Neural progenitor cell (in vitro differentiated cells): ENCODE data around the gene AQP3. TPM values are rescaled to one million over a fixed set of nuclear protein-coding genes. Genes with fewer than 3 reads are reported as not detected.

Experiments
- DNase-seq: peaks from one replicate; pipeline ENCODE4 v3.0.0-alpha.2; 2016; ENCODE audit warnings: low spot score
- H2AFZ ChIP-seq: fragments of 200-600 bp; sonication (generic); replicated peaks from 2 replicates; pipeline ENCODE4 v1.6.1; 2016; ENCODE audit warnings: antibody characterized with exemption
- H3F3A ChIP-seq: fragments of 200-600 bp; sonication (generic); 2 replicates; pipeline ENCODE4 v1.6.1; 2016; ENCODE audit warnings: antibody characterized with exemption, low read depth
- H3K27ac ChIP-seq: fragments of 200-600 bp; sonication (generic); 2 replicates; pipeline ENCODE4 v1.5.1; 2016; ENCODE audit warnings: mild to moderate bottlenecking
- H3K27me3 ChIP-seq: fragments of 200-600 bp; sonication (generic); 2 replicates; pipeline ENCODE4 v1.6.1; 2016; ENCODE audit warnings: mild to moderate bottlenecking, moderate library complexity
- H3K36me3 ChIP-seq: fragments of 200-600 bp; sonication (generic); 2 replicates; pipeline ENCODE4 v1.5.1; 2016
- H3K4me1 ChIP-seq: fragments of 200-600 bp; sonication (generic); 2 replicates; pipeline ENCODE4 v1.6.1; 2016; ENCODE audit warnings: mixed run types
- H3K4me2 ChIP-seq: fragments of 200-600 bp; sonication (generic); 2 replicates; pipeline ENCODE4 v1.6.1; 2016
- H3K4me3 ChIP-seq: fragments of 200-600 bp; sonication (generic); 2 replicates; pipeline ENCODE4 v1.5.1; 2016
- H3K79me2 ChIP-seq: fragments of 200-600 bp; sonication (generic); 2 replicates; pipeline ENCODE4 v1.6.1; 2016; ENCODE audit warnings: low read depth
- H3K9ac ChIP-seq: fragments of 200-600 bp; sonication (generic); 2 replicates; pipeline ENCODE4 v1.6.1; 2016
- H3K9me3 ChIP-seq: fragments of 200-600 bp; sonication (generic); 2 replicates; pipeline ENCODE4 v1.5.1; 2016; ENCODE audit warnings: low read depth
- H4K20me1 ChIP-seq: fragments of 200-600 bp; sonication (generic); 2 replicates; pipeline ENCODE4 v1.6.1; 2016; ENCODE audit warnings: low read depth
- H3K27ac Mint-ChIP-seq: 3 replicates; pipeline ENCODE4 v1.8.0; 2021; ENCODE audit warnings: mixed read lengths
- H3K27me3 Mint-ChIP-seq: 2 replicates; pipeline ENCODE4 v1.8.0; 2022; ENCODE audit warnings: low read depth, mild to moderate bottlenecking, inconsistent platforms, moderate library complexity, mixed read lengths; ENCODE audit not compliant: insufficient read depth
- H3K36me3 Mint-ChIP-seq: 3 replicates; pipeline ENCODE4 v1.8.0; 2021; ENCODE audit warnings: mixed read lengths
- H3K4me1 Mint-ChIP-seq: 3 replicates; pipeline ENCODE4 v1.8.0; 2021; ENCODE audit warnings: mixed read lengths
- H3K4me3 Mint-ChIP-seq: 3 replicates; pipeline ENCODE4 v1.8.0; 2021; ENCODE audit warnings: mild to moderate bottlenecking, moderate library complexity, mixed read lengths
- H3K9me3 Mint-ChIP-seq: 3 replicates; pipeline ENCODE4 v1.8.0; 2020; ENCODE audit warnings: mixed read lengths
- EZH2 ChIP-seq: fragments of 200-600 bp; sonication (generic); IDR thresholded peaks from 2 replicates; pipeline ENCODE4 v1.6.1; 2017; ENCODE audit warnings: antibody characterized with exemption, mild to moderate bottlenecking, moderate library complexity
- EZH2phosphoT487 ChIP-seq: fragments of 200-600 bp; sonication (generic); IDR thresholded peaks from 2 replicates; pipeline ENCODE4 v1.6.1; 2017; ENCODE audit warnings: antibody characterized with exemption
- total RNA-seq: library from RNA; depleted of rRNA; stranded (reverse); fragments of >200 nt; gene quantifications from 2 replicates; pipeline ENCODE4 v1.2.3, GENCODE V29; 2015; ENCODE audit warnings: low replicate concordance
- TF ChIP-seq, protein P1 (sequence below): fragments of 200-600 bp; sonication (generic); IDR thresholded peaks from 2 replicates; pipeline ENCODE4 v1.5.1; 2017; ENCODE audit warnings: antibody characterized with exemption, mild to moderate bottlenecking

Gene AQP3
- total RNA-seq, 1 donor from 2014 or later = 0.45 TPM

- H3K4me3 ChIP-seq = no peak overlapping the region
- no peak overlapping the region for H3K4me3 Mint-ChIP-seq
- no peaks in the 10 kb centered on the region for H3K79me2 ChIP-seq
- TF ChIP-seq, protein P1, sequence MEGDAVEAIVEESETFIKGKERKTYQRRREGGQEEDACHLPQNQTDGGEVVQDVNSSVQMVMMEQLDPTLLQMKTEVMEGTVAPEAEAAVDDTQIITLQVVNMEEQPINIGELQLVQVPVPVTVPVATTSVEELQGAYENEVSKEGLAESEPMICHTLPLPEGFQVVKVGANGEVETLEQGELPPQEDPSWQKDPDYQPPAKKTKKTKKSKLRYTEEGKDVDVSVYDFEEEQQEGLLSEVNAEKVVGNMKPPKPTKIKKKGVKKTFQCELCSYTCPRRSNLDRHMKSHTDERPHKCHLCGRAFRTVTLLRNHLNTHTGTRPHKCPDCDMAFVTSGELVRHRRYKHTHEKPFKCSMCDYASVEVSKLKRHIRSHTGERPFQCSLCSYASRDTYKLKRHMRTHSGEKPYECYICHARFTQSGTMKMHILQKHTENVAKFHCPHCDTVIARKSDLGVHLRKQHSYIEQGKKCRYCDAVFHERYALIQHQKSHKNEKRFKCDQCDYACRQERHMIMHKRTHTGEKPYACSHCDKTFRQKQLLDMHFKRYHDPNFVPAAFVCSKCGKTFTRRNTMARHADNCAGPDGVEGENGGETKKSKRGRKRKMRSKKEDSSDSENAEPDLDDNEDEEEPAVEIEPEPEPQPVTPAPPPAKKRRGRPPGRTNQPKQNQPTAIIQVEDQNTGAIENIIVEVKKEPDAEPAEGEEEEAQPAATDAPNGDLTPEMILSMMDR = no peak
- TF ChIP-seq EZH2 = no peak
- no peak for TF ChIP-seq EZH2phosphoT487
- H3K9ac ChIP-seq = no peak overlapping the region
- no peaks in the 10 kb centered on the region for H3K4me1 ChIP-seq
- H3K4me1 Mint-ChIP-seq = peaks cover 17% of the 10 kb centered on the region
- no peak overlapping the region for H3K4me2 ChIP-seq
- H3K9me3 ChIP-seq = no peaks in the 10 kb centered on the region
- H3K27me3 Mint-ChIP-seq = peaks cover 8% of the 10 kb centered on the region
- H3K27ac ChIP-seq = no peak overlapping the region
- no peaks in the 10 kb centered on the region for H3K36me3 ChIP-seq
- no peaks in the 10 kb centered on the region for H3F3A ChIP-seq
- no peak overlapping the region for H3K27ac Mint-ChIP-seq
- H2AFZ ChIP-seq = no peak overlapping the region
- no peak for DNase-seq
- H3K9me3 Mint-ChIP-seq = no peaks in the 10 kb centered on the region
- no peaks in the 10 kb centered on the region for H3K36me3 Mint-ChIP-seq
- no peaks in the 10 kb centered on the region for H3K27me3 ChIP-seq
- H4K20me1 ChIP-seq = no peaks in the 10 kb centered on the region
Measured at GRCh38 chr9:33433871-33434270, 13.5 kb downstream of the AQP3 start.

- Histone ChIP-seq H3K79me2 (no peaks in the 10 kb centered on the region), H3K9ac (no peak overlapping the region), H4K20me1 (no peaks in the 10 kb centered on the region), H3K9me3 (no peaks in the 10 kb centered on the region), H3K27me3 (no peaks in the 10 kb centered on the region), H3K4me2 (no peak overlapping the region), H3F3A (no peaks in the 10 kb centered on the region), H3K36me3 (no peaks in the 10 kb centered on the region), H3K4me1 (no peaks in the 10 kb centered on the region), H3K27ac (no peak overlapping the region), H3K4me3 (no peak overlapping the region), H2AFZ (no peak overlapping the region)
- no peak for DNase-seq
- peaks cover 15% of the 10 kb centered on the region for H3K4me1 Mint-ChIP-seq
- peaks cover 3% of the 10 kb centered on the region for H3K27me3 Mint-ChIP-seq
- H3K36me3 Mint-ChIP-seq = no peaks in the 10 kb centered on the region
- TF ChIP-seq, protein P1 = no peak
- TF ChIP-seq EZH2 (no peak), EZH2phosphoT487 (no peak)
- H3K27ac Mint-ChIP-seq = no peak overlapping the region
- H3K4me3 Mint-ChIP-seq = no peak overlapping the region
- H3K9me3 Mint-ChIP-seq = no peaks in the 10 kb centered on the region
Measured at GRCh38 chr9:33431420-33431819, 16.0 kb downstream of the AQP3 start.

GRCh38 chr9:33430942-33431341 is 16.5 kb downstream of the AQP3 start:
- H3K36me3 ChIP-seq = no peaks in the 10 kb centered on the region
- H2AFZ ChIP-seq = no peak overlapping the region
- H3K9me3 ChIP-seq = no peaks in the 10 kb centered on the region
- Mint-ChIP-seq H3K27ac (no peak overlapping the region), H3K36me3 (no peaks in the 10 kb centered on the region), H3K27me3 (peaks cover 3% of the 10 kb centered on the region), H3K9me3 (no peaks in the 10 kb centered on the region), H3K4me1 (peaks cover 12% of the 10 kb centered on the region), H3K4me3 (no peak overlapping the region)
- no peak for DNase-seq
- H3K27ac ChIP-seq = no peak overlapping the region
- H3K4me3 ChIP-seq = no peak overlapping the region
- H3K4me1 ChIP-seq = no peaks in the 10 kb centered on the region
- H3K27me3 ChIP-seq = no peaks in the 10 kb centered on the region
- H3F3A ChIP-seq = no peaks in the 10 kb centered on the region
- H4K20me1 ChIP-seq = no peaks in the 10 kb centered on the region
- no peak overlapping the region for H3K4me2 ChIP-seq
- H3K79me2 ChIP-seq = no peaks in the 10 kb centered on the region
- no peak for TF ChIP-seq EZH2phosphoT487
- TF ChIP-seq EZH2 = no peak
- TF ChIP-seq, protein P1 = no peak
- no peak overlapping the region for H3K9ac ChIP-seq
